22Rv1 (cell line): ENCODE measurements around the gene SMPD2.

Experiments used
- H3K27ac ChIP-seq: fragments of 450-650 bp; 2 replicates; pipeline ENCODE4 v1.5.1; 2017
- CTCF ChIP-seq: fragments of 450-650 bp; IDR thresholded peaks from 2 replicates; pipeline ENCODE4 v1.5.1; 2017; ENCODE audit warnings: mild to moderate bottlenecking
- ZFX ChIP-seq: fragments of 450-650 bp; IDR thresholded peaks from 2 replicates; pipeline ENCODE4 v1.6.1; 2017; ENCODE audit warnings: antibody characterized with exemption, borderline replicate concordance

The SMPD2 gene

DNA sequence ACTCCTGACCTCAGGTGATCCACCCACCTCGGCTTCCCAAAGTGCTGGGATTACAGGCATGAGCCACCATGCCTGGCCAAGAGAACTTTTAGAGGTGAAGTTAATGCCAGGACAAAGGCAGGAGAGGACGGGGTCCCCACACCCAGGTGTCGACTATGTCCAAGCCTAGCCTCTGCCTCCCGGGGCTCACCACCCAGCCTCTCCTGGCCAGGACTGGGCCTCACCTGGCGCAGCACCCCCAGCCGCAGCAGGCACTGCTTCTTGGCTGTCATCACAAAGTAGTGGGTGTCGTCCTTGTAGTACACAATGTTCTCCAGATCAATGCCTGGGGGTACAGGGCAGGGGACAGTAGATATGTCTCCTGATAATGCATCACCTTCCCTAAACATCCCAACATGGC lies 10.9 kb downstream of the SMPD2 start:
- no peak overlapping the region for H3K27ac ChIP-seq
- TF ChIP-seq CTCF (no peak), ZFX (no peak)

DNA sequence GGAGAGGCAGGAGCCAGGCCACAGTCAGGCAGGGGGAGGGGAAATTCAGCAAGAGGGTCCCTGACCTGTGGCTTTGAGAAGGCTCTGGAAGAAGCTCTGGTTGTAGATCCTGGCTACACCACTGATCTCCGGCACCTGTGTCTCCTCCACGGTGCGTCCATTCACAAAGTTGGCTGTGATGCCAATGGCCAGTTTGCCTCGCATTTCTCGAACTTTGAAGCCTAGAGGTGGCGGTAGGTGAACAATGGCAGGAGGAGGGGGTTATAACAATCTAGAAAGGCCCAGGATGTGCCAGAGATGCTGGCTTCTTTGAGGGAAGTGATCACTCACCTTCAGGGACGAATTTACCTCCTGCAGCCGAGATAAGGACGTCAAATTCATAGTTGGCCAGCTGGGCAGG lies 11.7 kb downstream of the SMPD2 start:
- no peak for TF ChIP-seq CTCF
- no peak for TF ChIP-seq ZFX
- H3K27ac ChIP-seq = 0 out of 2 replicates have a peak overlapping the region, but pooled peaks have one; percentile 10

GRCh38 chr6:109453156-109453555 lies 12.6 kb downstream of the SMPD2 start:
- H3K27ac ChIP-seq = no peak overlapping the region
- TF ChIP-seq ZFX (no peak), CTCF (no peak)

DNA sequence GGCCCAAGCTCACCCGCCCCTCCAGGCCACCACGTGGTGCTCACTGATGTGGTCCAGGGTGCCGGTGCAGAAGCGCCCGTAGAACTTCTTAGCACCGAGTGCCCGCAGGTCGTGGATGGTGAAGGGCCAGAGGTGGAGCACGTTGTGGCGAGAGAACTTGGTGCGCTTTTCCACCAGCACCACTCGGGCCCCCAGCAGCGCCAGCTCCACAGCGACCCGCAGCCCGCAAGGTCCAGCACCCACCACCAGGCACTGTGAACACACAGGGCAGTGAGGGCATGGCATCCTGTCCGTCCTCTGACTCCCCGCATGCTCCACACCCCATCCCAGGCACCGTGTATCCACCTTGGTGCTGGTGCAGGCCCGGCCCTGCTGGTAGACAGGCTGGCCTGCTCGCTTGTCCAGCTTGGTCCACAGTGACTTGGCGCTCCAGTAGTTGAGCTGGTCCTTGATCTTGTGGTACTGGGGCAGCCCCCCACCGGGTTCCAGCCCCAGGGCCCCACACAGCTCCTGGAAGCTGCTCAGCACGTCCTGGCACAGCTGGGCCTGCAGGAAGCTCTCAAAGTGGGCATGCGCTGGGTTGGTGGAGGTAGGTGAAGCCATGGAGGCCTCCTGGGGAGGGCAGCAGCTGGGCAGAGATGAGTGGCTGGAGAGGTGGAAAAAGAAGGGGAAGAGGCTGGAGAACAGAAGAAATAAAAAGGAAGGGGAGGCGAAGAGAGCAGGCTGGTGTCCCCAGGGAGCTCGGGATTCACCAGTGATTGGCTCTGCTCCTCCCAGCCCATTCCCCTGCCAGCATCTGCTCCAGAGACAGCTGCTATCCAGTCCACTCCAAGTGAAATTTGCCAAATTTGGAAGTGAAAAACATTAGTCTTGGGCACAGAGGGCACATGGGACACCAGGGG lies 13.3 kb downstream of the SMPD2 start:
- H3K27ac ChIP-seq = no peak overlapping the region
- TF ChIP-seq CTCF (no peak), ZFX (no peak)

DNA sequence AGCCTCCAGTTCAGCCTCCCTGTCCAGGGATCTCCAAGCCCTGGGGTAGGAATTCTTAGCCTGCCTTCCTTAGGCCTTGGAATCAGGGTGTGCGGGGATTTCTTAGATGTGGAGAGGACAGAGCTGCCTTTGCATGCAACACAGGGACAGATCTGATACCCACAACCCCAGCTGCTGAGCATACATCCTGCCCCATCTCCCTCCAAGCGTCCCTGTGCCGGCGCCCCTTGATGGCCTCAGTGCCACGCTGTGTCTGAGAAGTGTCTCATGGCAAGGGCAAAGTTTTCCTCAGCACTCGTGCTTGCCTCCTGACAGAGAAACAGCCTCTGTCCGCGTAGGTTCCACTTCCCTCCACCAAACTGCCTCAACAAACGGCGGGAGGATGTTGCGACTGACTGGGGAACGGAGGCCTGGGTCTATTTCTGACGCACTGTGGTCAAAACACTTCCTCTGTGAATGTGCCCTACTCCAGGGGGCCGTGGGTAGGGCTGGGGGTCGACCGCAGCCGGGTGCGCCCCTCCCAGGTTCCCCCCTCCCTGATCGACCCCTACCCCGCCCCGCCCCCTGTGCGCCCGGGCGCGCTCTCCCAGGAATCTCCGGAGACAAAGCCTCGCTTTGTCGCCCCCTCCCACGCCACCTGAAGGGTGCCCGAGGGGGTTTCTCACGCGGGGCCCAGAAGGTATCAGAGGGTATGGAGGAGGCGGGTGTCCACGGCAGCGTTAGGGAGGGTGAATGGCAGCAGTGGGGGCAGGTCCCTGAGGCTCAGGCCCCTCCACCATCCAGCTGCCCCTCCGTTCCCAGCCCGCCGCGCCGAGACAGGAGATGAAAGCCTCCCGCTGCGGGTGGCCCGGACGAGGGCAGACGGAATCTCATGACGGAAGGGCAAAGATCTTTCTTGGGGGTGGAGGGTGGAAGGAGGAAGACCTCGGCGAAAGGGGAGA lies 14.2 kb downstream of the SMPD2 start:
- TF ChIP-seq ZFX (no peak), CTCF (0 out of 2 replicates have a peak, but pooled peaks have one; percentile 4)
- peak overlapping the region; percentile 40; the same call in 1 of the 2 replicates for H3K27ac ChIP-seq

DNA sequence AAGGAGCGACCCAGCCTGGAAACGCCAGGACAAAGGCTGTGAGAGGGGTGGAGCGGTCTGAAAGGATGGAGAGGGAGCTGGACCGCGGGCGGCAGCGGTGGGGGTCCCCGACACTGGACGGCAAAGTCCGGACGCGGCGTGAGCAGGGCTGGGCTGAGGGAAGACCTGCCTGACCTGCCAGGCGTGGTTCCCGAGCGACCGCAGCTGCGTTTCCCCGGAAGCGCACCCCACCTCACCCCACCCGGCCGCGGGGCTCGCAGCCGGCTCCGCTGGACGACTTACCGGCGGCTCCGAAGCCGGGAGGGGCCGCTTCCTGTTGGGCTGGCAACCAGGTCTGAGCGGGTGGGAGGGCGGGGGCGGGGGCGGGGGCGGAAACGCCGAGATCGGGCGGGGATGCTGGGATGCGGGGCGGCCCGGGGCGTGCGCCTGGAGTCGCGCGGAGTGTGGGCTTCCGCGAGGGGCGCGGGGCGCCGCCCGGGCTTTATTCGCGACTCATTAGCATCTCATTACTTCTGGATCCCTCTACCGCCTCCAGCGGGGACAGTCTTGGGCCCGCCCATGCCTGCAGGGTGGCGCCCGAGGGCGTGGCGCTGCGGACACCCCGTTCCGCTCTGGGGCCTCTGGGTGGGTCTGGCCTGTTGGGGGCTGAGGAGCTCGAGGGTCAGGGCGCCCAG lies 15.1 kb downstream of the SMPD2 start, which contains the start of gene MICAL1:
Gene MICAL1, minus strand, starts transcription at position 336 of the 674 bp plus-strand sequence. CDS start 1,576 bp downstream, outside the sequence.
- peak within 1 kb of the TSS; percentile 40 for H3K27ac ChIP-seq
- TF ChIP-seq CTCF = peak; percentile 27
- no peak for TF ChIP-seq ZFX
